HEK293T (cell line): ENCODE results near the gene LCN9.

Experiments
- ARNT ChIP-seq: fragments of 450-650 bp; IDR thresholded peaks from 2 replicates; pipeline ENCODE4 v1.6.1; 2017; ENCODE audit warnings: mild to moderate bottlenecking
- FOXA1 ChIP-seq: fragments of 450-650 bp; IDR thresholded peaks from 2 replicates; pipeline ENCODE4 v1.6.1; 2016; ENCODE audit warnings: mild to moderate bottlenecking
- ZNF384 ChIP-seq: fragments of 450-650 bp; IDR thresholded peaks from 2 replicates; pipeline ENCODE4 v1.6.1; 2016

GRCh38 chr9:135694414-135694813 lies 31.3 kb downstream of the LCN9 start:
- no peak for TF ChIP-seq ARNT
- no peak for TF ChIP-seq FOXA1
- TF ChIP-seq ZNF384: no peak
